NCI-H526 (cell line): ENCODE measurements around the gene DIMT1.

Source experiments
- DNase-seq, 2 experiments: peaks; one replicate each; lab custom pipeline; 2025; lab: John Stamatoyannopoulos, UW

The DIMT1 gene

GRCh38 chr5:62369039-62369438 is 34.7 kb downstream of the DIMT1 start:
- DNase-seq = no peak

- DNase-seq = no peak
These were observed 41.0 kb downstream of the DIMT1 start for GRCh38 chr5:62362701-62363100.

GRCh38 chr5:62354028-62354874 is 49.5 kb downstream of the DIMT1 start:
- peak in 1 of 2 experiments; percentile 55 for DNase-seq

- DNase-seq = no peak
These were observed 54.8 kb downstream of the DIMT1 start for GRCh38 chr5:62348723-62349481.

GRCh38 chr5:62347928-62348327 is 55.8 kb downstream of the DIMT1 start:
- no peak for DNase-seq

GRCh38 chr5:62346748-62347147 is 57.0 kb downstream of the DIMT1 start:
- DNase-seq = no peak

GRCh38 chr5:62343428-62343827 is 60.3 kb downstream of the DIMT1 start:
- DNase-seq = no peak

- DNase-seq = no peak
These were observed 61.2 kb downstream of the DIMT1 start for GRCh38 chr5:62342476-62342837.

- DNase-seq = no peak
These were observed 61.8 kb downstream of the DIMT1 start for GRCh38 chr5:62341783-62342475.

- DNase-seq = no peak
These were observed 62.7 kb downstream of the DIMT1 start for GRCh38 chr5:62340979-62341378.

GRCh38 chr5:62340392-62340791 is 63.3 kb downstream of the DIMT1 start:
- DNase-seq = peak in 1 of 2 experiments; percentile 7
